Parathyroid adenoma (tissue), 2 donors: ENCODE results near the gene LCORL.

Experiments used
- H2AFZ ChIP-seq: fragments of 300-600 bp; sonication (generic); one replicate; pipeline ENCODE4 v1.7.0; 2017; ENCODE audit warnings: antibody characterized with exemption, mild to moderate bottlenecking
- H3K27ac ChIP-seq: fragments of 300-600 bp; sonication (generic); one replicate; pipeline ENCODE4 v1.7.0; 2017
- H3K27me3 ChIP-seq: fragments of 300-600 bp; sonication (generic); one replicate; pipeline ENCODE4 v1.7.0; 2017; ENCODE audit warnings: low read length; ENCODE audit not compliant: control insufficient read depth, insufficient read depth
- H3K36me3 ChIP-seq: fragments of 300-600 bp; sonication (generic); one replicate; pipeline ENCODE4 v1.7.0; 2017; ENCODE audit warnings: low read length; ENCODE audit not compliant: control insufficient read depth, insufficient read depth
- H3K4me1 ChIP-seq: fragments of 300-600 bp; sonication (generic); one replicate; pipeline ENCODE4 v1.7.0; 2017; ENCODE audit warnings: control low read depth
- H3K4me2 ChIP-seq: fragments of 300-600 bp; sonication (generic); one replicate; pipeline ENCODE4 v1.7.0; 2017; ENCODE audit warnings: low read length
- H3K4me3 ChIP-seq: fragments of 300-600 bp; sonication (generic); one replicate; pipeline ENCODE4 v1.7.0; 2017; ENCODE audit warnings: low read depth, low read length
- H3K79me2 ChIP-seq: fragments of 300-600 bp; sonication (generic); one replicate; pipeline ENCODE4 v1.7.0; 2017; ENCODE audit warnings: control low read depth
- H3K9ac ChIP-seq: fragments of 300-600 bp; sonication (generic); one replicate; pipeline ENCODE4 v1.7.0; 2017; ENCODE audit warnings: mild to moderate bottlenecking
- H3K9me3 ChIP-seq: fragments of 300-600 bp; sonication (generic); one replicate; pipeline ENCODE4 v1.7.0; 2017; ENCODE audit warnings: low read length; ENCODE audit not compliant: control insufficient read depth
- CTCF ChIP-seq: fragments of 300-600 bp; sonication (generic); IDR thresholded peaks from one replicate; pipeline ENCODE4 v1.7.0; 2017; ENCODE audit warnings: antibody characterized with exemption, mild to moderate bottlenecking
- donor health status: primary hyperparathyroidism.

The LCORL gene

GRCh38 chr4:17895481-17895880 lies 126.1 kb downstream of the LCORL start:
- Histone ChIP-seq H3K4me1 (no peaks in the 10 kb centered on the region), H3K4me3 (no peak overlapping the region), H3K36me3 (no peaks in the 10 kb centered on the region)

GRCh38 chr4:17894421-17894820 lies 127.1 kb downstream of the LCORL start:
- no peak overlapping the region for H3K9ac ChIP-seq
- H3K4me3 ChIP-seq: no peak overlapping the region
- no peaks in the 10 kb centered on the region for H3K27me3 ChIP-seq
- H3K9me3 ChIP-seq: no peaks in the 10 kb centered on the region
- no peak for TF ChIP-seq CTCF
- H3K27ac ChIP-seq: no peak overlapping the region
- H3K79me2 ChIP-seq: no peaks in the 10 kb centered on the region
- no peaks in the 10 kb centered on the region for H3K4me1 ChIP-seq
- no peak overlapping the region for H2AFZ ChIP-seq
- H3K4me2 ChIP-seq: no peak overlapping the region
- no peaks in the 10 kb centered on the region for H3K36me3 ChIP-seq

More at GRCh38 chr4:17895481-17895880, 126.1 kb downstream of the LCORL start:
- Histone ChIP-seq H2AFZ (no peak overlapping the region), H3K27ac (no peak overlapping the region), H3K27me3 (no peaks in the 10 kb centered on the region), H3K9me3 (no peaks in the 10 kb centered on the region), H3K9ac (no peak overlapping the region), H3K4me2 (no peak overlapping the region), H3K79me2 (no peaks in the 10 kb centered on the region)
- TF ChIP-seq CTCF: no peak

GRCh38 chr4:17889692-17890091 lies 131.9 kb downstream of the LCORL start:
- no peak overlapping the region for H3K9ac ChIP-seq
- H3K4me1 ChIP-seq: no peaks in the 10 kb centered on the region
- no peaks in the 10 kb centered on the region for H3K9me3 ChIP-seq
- no peak overlapping the region for H2AFZ ChIP-seq
- TF ChIP-seq CTCF: no peak
- H3K4me2 ChIP-seq: no peak overlapping the region
- no peak overlapping the region for H3K4me3 ChIP-seq
- no peak overlapping the region for H3K27ac ChIP-seq
- H3K79me2 ChIP-seq: no peaks in the 10 kb centered on the region
- no peaks in the 10 kb centered on the region for H3K27me3 ChIP-seq
- no peaks in the 10 kb centered on the region for H3K36me3 ChIP-seq

- no peak overlapping the region for H2AFZ ChIP-seq
- H3K27ac ChIP-seq: no peak overlapping the region
- H3K27me3 ChIP-seq: no peaks in the 10 kb centered on the region
- H3K79me2 ChIP-seq: no peaks in the 10 kb centered on the region
- no peak overlapping the region for H3K4me3 ChIP-seq
- H3K4me2 ChIP-seq: no peak overlapping the region
- H3K36me3 ChIP-seq: no peaks in the 10 kb centered on the region
- TF ChIP-seq CTCF: no peak
- H3K4me1 ChIP-seq: no peaks in the 10 kb centered on the region
- H3K9me3 ChIP-seq: no peaks in the 10 kb centered on the region
- no peak overlapping the region for H3K9ac ChIP-seq
These were observed 137.0 kb downstream of the LCORL start for GRCh38 chr4:17884511-17884910.

GRCh38 chr4:17884063-17884462 lies 137.5 kb downstream of the LCORL start:
- H3K4me3 ChIP-seq: no peak overlapping the region
- H3K4me1 ChIP-seq: no peaks in the 10 kb centered on the region
- no peaks in the 10 kb centered on the region for H3K79me2 ChIP-seq
- no peak overlapping the region for H2AFZ ChIP-seq
- TF ChIP-seq CTCF: no peak
- no peak overlapping the region for H3K9ac ChIP-seq
- no peak overlapping the region for H3K4me2 ChIP-seq
- H3K27me3 ChIP-seq: no peaks in the 10 kb centered on the region
- no peaks in the 10 kb centered on the region for H3K9me3 ChIP-seq
- H3K36me3 ChIP-seq: no peaks in the 10 kb centered on the region
- no peak overlapping the region for H3K27ac ChIP-seq
